Measurements from ENCODE around the gene FCHSD2. TPM values are rescaled to one million over a fixed set of nuclear protein-coding genes. Genes with fewer than 3 reads are reported as not detected.
"Not testable (repeated sequence)": the region's sequence is repeated elsewhere in the genome, so short reads cannot be mapped to it uniquely, and the experiment has no call there.

The FCHSD2 gene
- polyA plus RNA-seq, 1 donor from 2014 or later, result 72.1 TPM

DNA sequence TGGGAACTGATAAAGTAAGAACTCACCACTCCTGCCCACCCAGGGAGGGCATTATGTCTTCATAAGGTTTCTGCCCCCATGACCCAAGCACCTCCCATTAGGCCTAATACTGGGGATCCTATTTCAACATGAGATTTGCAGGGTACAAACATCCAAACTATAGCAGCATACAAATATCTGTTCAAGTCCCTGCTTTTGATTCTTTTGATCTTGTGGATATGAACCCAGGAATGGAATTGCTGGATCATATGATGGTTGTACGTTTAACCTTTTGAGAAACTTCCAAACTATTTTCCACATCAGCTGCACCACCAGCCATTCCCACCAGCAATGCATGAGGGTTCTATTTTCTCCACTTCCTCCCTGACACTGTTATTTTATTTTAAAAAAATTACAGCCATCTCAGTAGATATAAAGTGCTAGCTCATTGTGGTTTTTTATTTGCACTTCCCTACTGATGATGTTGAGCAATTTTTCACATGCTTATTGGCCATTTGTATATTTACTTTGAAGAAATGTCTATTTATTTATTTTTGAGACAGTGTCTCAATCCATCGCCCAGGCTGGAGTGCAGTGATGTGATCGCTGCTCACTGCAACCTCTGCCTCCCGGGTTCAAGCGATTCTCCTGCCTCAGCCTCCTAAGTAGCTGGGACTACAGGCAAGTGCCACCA, 335.0 kb downstream of the FCHSD2 start:
- Mint-ChIP-seq H3K9me3 (no peaks in the 10 kb centered on the region), H3K27ac (no peak overlapping the region), H3K27me3 (no peaks in the 10 kb centered on the region), H3K4me3 (peak overlapping the region in 1 of 4 donors; percentile 79), H3K36me3 (peaks cover 1% of the 10 kb centered on the region), H3K4me1 (peaks cover 11 to 17% (median 16%) of the 10 kb centered on the region in 3 donors)

DNA sequence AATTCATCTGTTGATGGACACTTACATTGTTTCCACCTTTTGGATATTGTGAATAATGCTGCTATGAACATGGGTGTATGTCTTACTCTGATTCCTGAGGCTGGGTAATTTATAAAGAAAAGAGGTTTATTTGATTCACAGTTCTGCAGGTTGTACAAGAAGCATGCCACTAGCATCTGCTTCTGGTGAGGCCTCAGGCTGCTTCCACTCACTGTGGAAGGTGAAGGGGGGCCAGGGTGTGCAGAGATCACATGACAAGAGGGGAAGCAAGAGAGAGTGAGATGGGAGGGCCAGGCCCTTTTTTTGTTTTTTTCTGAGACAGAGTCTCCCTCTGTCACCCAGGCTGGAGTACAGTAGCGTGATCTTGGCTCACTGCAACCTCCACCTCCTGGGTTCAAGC, 335.7 kb downstream of the FCHSD2 start:
- not testable (repeated sequence) for H3K36me3 Mint-ChIP-seq, H3K27ac Mint-ChIP-seq, H3K27me3 Mint-ChIP-seq, H3K9me3 Mint-ChIP-seq
- H3K4me1 Mint-ChIP-seq, result peaks cover 11 to 16% (median 14%) of the 10 kb centered on the region in 3 donors
- peak overlapping the region in 1 of 4 donors; percentile 35 for H3K4me3 Mint-ChIP-seq

DNA sequence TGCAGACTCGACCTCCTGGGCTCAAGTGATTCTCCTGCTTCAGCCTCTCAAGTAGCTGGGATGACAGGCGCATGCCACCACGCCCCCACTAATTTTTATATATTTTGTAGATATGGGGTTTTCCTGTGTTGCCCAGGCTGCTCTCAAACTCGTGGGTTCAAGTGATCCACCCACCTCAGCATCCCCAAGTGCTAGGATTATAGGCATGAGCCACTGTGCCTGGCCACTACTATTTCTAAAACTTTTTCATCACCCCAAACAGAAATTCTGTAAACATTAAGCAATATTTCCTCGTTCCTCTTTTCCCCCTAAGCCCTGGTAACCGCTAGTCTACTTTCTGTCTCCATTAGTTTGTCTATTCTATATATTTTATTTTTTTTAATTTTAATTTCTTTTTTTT, 336.9 kb downstream of the FCHSD2 start:
- Mint-ChIP-seq H3K4me1 (peaks cover 11 to 14% (median 11%) of the 10 kb centered on the region in 3 donors), H3K27me3 (no peaks in the 10 kb centered on the region), H3K9me3 (no peaks in the 10 kb centered on the region), H3K36me3 (peaks cover 1% of the 10 kb centered on the region), H3K27ac (no peak overlapping the region), H3K4me3 (no peak overlapping the region)

DNA sequence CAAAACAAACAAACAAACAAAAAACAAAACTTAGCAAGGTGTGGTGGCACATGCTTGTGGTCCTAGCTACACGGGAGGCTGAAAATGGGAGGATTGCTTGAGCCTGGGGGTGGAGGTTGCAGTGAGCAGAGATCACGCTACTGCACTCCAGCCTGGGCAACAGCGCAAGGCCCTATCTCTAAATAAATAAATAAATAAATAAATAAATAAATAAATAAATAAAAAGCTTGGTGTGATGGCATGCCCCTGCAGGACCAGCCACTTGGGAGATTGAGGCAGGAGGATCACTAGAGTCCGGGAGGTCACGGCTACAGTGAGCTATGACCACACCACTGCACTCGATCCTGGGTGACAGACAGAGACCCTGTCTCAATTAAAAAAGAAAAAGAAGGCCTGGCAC, 339.3 kb downstream of the FCHSD2 start:
- Mint-ChIP-seq H3K27ac (no peak overlapping the region), H3K27me3 (no peaks in the 10 kb centered on the region), H3K4me3 (peak overlapping the region in 1 of 4 donors; percentile 35), H3K36me3 (no peaks in the 10 kb centered on the region), H3K9me3 (no peaks in the 10 kb centered on the region), H3K4me1 (peaks cover 3 to 9% (median 7%) of the 10 kb centered on the region in 3 donors)

DNA sequence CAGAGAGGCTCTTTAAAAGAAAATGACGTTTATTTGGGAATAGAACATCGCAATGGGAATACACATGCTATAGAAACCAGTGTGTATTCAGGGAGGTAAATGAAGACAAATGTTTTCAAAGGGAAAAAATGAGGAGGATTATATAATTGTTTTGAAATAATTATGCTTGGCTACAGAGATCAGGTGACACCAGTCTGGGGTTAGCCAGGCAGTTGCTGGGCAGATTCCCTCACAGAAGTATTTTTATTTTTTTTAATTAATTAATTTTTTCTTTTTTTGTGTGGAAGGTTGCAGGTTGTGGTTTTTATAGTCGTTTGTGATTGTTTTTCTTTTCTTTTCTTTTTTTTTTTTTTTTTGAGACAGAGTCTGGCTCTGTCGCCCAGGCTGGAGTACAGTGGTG, 342.7 kb downstream of the FCHSD2 start:
- Mint-ChIP-seq H3K36me3 (no peaks in the 10 kb centered on the region), H3K27ac (no peak overlapping the region), H3K4me1 (peaks cover 5 to 7% (median 7%) of the 10 kb centered on the region in 3 donors), H3K9me3 (no peaks in the 10 kb centered on the region), H3K4me3 (no peak overlapping the region), H3K27me3 (no peaks in the 10 kb centered on the region)

DNA sequence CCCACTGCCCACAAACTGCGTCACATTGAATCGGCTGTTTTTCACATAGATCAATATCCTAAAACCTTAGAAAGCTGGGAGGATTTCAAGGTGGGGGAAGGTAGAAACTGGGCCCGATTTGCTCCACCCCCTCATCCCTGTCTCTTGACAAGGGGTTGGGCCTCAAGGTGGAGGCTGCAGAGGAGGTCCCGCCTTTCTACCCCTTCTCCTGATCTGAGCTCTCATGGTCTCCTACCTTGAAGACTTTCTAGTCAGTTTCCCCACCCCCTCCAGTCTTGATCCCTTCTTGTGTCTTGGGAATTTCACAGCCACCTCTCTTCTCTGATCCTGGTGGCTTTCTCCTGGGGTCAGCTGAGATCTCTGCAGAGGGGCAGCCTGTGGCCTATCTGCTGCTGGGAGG, 343.8 kb downstream of the FCHSD2 start:
- Mint-ChIP-seq H3K9me3 (no peaks in the 10 kb centered on the region), H3K4me3 (peak overlapping the region in 2 of 4 donors; percentile 72 to 81), H3K27ac (peak overlapping the region in 2 of 3 donors; percentile 9 to 23)

DNA sequence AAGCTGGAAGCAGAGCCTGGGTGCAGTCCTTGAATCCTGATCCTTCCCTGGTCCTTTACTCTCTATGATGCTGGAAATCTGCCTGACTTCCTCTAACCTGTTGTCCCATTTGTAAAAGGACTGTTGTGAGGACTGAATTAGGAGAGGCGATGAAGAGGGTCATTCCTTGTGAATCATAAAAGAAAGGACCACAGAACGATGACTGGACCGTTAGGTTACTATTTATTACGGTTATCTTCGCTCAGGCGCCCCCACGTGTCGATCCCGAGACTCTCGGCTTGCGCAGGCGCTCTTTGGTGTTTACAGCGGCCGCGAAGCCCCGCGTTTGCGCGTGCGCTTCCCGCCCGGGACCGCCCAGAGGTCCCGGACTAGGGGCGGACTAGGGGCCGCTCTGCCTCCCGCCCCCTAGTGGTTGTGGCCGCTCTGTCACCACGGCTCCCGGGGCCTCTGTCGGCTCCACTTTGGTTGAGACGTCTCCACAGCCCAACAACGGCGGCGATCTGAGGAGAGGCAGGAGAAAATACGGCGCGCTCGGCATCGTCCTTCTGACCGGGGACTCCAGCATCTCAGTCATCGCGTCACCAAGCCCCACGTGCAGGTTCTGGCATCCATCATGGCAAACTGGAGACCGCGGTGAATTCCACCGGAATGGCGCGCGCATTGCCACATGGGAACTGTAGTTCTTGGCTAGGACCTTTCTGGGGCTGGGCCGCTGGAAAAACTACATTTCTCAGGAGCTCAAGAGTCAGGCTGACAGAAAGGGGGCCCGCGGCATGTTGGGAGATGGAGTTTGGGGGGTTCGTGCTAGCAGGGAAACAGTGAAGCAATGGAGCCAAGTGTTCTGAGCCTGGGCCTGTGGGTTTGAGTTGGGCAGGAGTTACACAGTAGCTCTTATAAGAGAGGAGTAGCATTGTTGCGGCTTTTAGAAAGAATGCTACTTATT, 348.4 kb downstream of the FCHSD2 start, which contains the start of gene STARD10:
Gene STARD10, minus strand, starts transcription at position 623 of the 943 bp plus-strand sequence. CDS start 12,866 bp downstream, outside the sequence.
- H3K36me3 Mint-ChIP-seq, result no peaks in the 10 kb centered on the region
- no peaks in the 10 kb centered on the region for H3K27me3 Mint-ChIP-seq
- peak within 1 kb of the TSS; percentile 99 to 100 (median 100) for H3K27ac Mint-ChIP-seq
- H3K4me3 Mint-ChIP-seq, result peak within 1 kb of the TSS; percentile 98 to 100 (median 99)
- peaks cover 23 to 27% (median 23%) of the 10 kb centered on the region in 3 donors for H3K4me1 Mint-ChIP-seq
- no peaks in the 10 kb centered on the region for H3K9me3 Mint-ChIP-seq

More for the DNA sequence above, 343.8 kb downstream of the FCHSD2 start:
- H3K27me3 Mint-ChIP-seq, result no peaks in the 10 kb centered on the region
- no peaks in the 10 kb centered on the region for H3K36me3 Mint-ChIP-seq
- H3K4me1 Mint-ChIP-seq, result peaks cover 12 to 16% (median 13%) of the 10 kb centered on the region in 3 donors

DNA sequence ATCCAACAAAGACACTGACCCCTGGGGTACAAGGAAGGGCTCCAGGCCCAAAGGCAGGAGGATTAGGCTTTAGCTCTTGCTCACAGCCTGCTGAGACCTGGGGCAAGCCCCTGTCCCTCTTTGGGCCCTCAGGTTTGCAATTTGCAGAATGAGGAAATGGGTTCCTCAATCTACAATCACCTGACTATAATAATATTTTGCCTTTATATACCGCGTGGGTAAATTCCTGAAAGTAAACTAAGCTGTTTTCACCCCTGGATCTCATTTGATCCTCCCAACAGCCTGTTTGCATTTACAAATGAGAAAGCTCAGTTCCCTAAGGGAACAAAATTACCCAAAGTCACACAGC, 349.1 kb downstream of the FCHSD2 start:
- H3K27ac Mint-ChIP-seq, result peak overlapping the region; percentile 99 to 100 (median 100)
- peaks cover 24 to 26% (median 25%) of the 10 kb centered on the region in 3 donors for H3K4me1 Mint-ChIP-seq
- no peaks in the 10 kb centered on the region for H3K27me3 Mint-ChIP-seq
- peak overlapping the region; percentile 98 to 100 (median 99) for H3K4me3 Mint-ChIP-seq
- H3K36me3 Mint-ChIP-seq, result no peaks in the 10 kb centered on the region
- H3K9me3 Mint-ChIP-seq, result no peaks in the 10 kb centered on the region

DNA sequence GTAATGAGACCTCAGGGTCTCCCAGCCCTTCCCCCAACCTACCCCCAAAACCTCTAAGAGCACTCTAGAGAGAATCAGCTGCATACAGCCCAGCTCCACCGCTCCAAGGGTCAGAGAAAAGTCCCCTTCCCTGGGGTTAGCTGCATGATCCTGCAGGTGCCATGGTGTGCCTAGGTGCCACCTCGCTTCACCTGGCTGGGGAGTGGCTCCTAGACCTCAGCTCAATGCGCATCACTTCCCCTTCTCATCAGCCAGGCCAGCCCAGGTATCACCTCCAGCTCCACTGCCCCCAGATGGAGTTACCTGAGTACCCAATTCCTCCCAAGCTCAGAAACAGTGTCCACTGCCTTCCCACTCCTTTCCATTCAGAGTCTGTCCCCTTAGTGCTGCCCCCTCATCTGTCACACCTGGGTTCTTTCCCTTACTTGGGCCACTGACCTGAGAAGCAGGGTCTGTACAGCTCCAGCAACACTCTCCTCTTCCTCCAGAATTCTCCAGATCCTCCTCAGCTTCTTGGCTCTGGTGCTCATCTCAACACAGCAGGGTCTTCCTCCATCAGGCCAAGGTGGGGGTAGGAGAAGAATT, 349.6 kb downstream of the FCHSD2 start:
- Mint-ChIP-seq H3K4me3 (peak overlapping the region in 3 of 4 donors; percentile 98 to 99 (median 99)), H3K27ac (peak overlapping the region; percentile 99 to 100 (median 100)), H3K27me3 (no peaks in the 10 kb centered on the region), H3K36me3 (no peaks in the 10 kb centered on the region), H3K9me3 (no peaks in the 10 kb centered on the region), H3K4me1 (peaks cover 25 to 31% (median 28%) of the 10 kb centered on the region in 3 donors)

DNA sequence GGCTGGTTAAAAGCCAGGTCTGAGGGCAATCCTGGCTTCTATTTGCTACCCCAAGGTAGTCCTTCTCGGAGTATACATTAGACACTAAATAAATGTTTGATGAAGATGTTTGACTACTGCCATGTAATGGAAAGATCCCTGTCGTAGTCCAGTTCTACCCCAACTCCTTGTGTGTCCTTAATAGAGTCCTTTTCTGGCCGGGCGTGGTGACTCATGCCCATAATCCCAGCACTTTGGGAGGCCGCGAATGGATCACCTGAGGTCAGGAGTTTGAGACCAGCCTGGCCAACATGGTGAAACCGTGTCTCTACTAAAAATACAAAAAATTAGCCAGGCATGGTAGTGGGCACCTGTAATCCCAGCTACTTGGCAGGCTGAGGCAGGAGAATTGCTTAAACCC, 350.9 kb downstream of the FCHSD2 start:
- not testable (repeated sequence) for H3K36me3 Mint-ChIP-seq, H3K27me3 Mint-ChIP-seq, H3K9me3 Mint-ChIP-seq
- H3K4me3 Mint-ChIP-seq, result peak overlapping the region in 3 of 4 donors; percentile 5 to 57 (median 10)
- H3K27ac Mint-ChIP-seq, result peak overlapping the region; percentile 16 to 99 (median 31)
- peaks cover 36 to 38% (median 37%) of the 10 kb centered on the region in 3 donors for H3K4me1 Mint-ChIP-seq

DNA sequence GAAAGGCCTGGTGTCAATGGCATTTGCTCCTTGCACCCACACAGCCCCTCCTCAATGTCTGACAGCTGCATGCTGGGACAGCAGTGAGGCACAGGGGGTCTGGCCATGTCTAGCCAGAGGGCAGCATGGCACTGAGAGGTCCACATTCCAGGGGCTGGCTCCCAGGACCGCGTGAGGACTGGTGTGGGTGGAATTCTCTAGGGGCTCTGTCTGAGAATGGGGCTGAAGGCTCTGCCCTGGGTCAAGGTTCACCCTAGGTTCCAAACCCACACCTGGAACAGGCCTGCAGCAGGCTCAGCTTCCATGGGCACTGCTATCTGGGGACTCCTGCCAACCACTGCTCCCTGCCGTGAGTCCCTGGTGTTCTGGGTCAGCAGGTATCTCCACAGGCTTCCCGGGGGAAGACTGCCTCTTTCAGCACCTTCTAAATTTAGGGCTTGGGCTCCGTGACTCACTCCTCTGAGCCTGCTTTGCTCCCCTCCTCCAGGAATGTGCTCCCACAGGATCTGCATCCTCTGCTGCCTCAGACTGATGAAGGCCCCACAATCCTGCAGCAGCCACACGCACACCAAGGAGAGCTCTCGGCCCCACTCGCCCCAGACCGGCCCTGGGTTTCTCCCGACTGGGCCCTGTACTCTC, 352.5 kb downstream of the FCHSD2 start:
- H3K4me3 Mint-ChIP-seq, result no peak overlapping the region
- no peak overlapping the region for H3K27ac Mint-ChIP-seq
- no peaks in the 10 kb centered on the region for H3K9me3 Mint-ChIP-seq
- no peaks in the 10 kb centered on the region for H3K27me3 Mint-ChIP-seq
- peaks cover 35 to 36% (median 36%) of the 10 kb centered on the region in 3 donors for H3K4me1 Mint-ChIP-seq
- H3K36me3 Mint-ChIP-seq, result no peaks in the 10 kb centered on the region

DNA sequence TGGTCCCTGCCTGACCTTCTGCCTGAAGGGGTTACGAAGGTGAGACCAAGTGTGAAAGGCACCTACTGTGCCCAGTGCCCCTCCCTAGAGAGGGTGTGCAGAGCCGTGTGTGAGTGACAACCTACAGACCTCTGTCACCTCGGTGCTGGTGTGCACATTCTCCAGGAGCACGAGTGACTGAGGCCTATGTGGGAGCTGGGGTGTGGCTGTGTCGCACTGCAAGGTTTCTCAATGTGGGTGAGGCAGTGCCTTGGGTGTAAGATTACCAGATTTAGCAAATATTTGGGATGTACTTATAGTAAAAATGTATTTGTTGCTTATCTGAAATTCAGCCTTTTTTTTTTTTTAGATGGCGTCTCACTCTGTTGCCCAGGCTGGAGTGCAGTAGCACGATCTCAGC, 353.9 kb downstream of the FCHSD2 start:
- Mint-ChIP-seq H3K9me3 (no peaks in the 10 kb centered on the region), H3K4me1 (peaks cover 24 to 30% (median 26%) of the 10 kb centered on the region in 3 donors), H3K36me3 (no peaks in the 10 kb centered on the region), H3K27me3 (no peaks in the 10 kb centered on the region), H3K4me3 (peak overlapping the region in 2 of 4 donors; percentile 80 to 88), H3K27ac (peak overlapping the region in 2 of 3 donors; percentile 94 to 97)

DNA sequence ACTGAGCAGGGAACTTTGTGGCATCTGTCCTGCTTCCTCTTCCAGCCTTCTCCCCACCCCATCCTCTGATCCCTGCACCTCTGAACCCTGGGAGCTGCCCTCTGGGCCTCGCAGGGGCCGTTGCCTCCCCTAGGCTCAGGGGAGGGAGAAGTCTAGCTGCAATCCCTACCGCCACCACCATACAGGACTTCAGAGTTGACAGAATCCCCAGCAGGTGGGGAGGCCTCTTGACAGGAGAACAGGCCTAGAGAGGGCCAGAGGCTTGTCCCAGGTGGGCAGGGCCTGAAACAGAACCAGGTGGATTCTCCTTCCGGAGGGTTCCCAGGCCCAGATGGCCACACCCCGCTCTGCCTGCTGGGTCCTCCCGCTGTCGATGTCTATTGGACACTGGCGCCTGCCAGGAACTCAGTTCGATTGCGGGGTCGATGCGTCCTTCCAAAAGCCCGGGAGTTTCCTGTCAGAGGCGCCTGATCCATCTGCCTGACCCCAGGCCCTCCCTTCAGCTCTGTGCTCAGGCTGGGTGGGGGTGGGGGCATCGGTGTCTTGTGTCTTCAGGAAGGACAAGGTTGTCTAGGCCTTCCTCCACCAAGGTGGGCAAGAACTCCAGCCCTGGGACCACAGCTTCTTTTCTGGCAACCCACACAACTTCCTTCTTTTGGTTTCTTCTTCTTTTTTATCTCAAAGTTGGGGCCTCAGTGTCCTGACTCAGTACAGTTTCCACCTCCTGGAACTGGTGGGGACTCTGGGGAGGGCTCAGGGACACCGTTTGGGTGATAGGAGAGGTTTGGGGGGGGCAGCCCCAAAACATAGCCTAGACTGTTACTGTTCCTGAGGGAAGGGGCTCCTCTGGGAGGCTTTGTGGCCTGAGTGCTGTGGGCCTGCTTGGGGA, 354.7 kb downstream of the FCHSD2 start:
- H3K27ac Mint-ChIP-seq, result peak overlapping the region; percentile 87 to 97 (median 94)
- peak overlapping the region; percentile 25 to 88 (median 62) for H3K4me3 Mint-ChIP-seq
- no peaks in the 10 kb centered on the region for H3K36me3 Mint-ChIP-seq
- H3K9me3 Mint-ChIP-seq, result no peaks in the 10 kb centered on the region
- no peaks in the 10 kb centered on the region for H3K27me3 Mint-ChIP-seq
- peaks cover 19 to 25% (median 22%) of the 10 kb centered on the region in 3 donors for H3K4me1 Mint-ChIP-seq

Data from IgD-negative memory B cell (primary cell).